Caco-2 (cell line): ENCODE results near the gene PSD2. TPM values are rescaled to one million over a fixed set of nuclear protein-coding genes. Genes with fewer than 3 reads are reported as not detected.

Source experiments
- BruUV-seq: library from RNA; stranded (reverse); fragments of 400-500 nt; replicated peaks from 2 replicates; lab custom pipeline; 2021; lab: Mats Ljungman, UMichigan
- CTCF ChIA-PET: fragments of 300-600 bp; sonication (Branson Sonifier 250); formaldehyde crosslinking; loops from one replicate; lab custom pipeline; 2022; ENCODE audit warnings: antibody characterized with exemption; lab: Charles Lee
- POLR2A ChIA-PET: fragments of 300-600 bp; sonication (Branson Sonifier 250); formaldehyde crosslinking; loops from one replicate; lab custom pipeline; 2022; ENCODE audit warnings: antibody characterized with exemption; lab: Charles Lee
- DNase-seq, 2 experiments: peaks; one replicate each; pipeline versions ENCODE4 v3.0.0 to v3.0.0-alpha.2; 2020 to 2022
- H3K27me3 ChIP-seq: replicated peaks from 2 replicates; pipeline ENCODE4 v1.6.0; 2011; ENCODE audit warnings: low read length; ENCODE audit not compliant: control insufficient read depth, insufficient read depth
- H3K36me3 ChIP-seq: 2 replicates; pipeline ENCODE4 v1.5.1; 2011; ENCODE audit warnings: low read length; ENCODE audit not compliant: control insufficient read depth, insufficient read depth
- H3K4me1 ChIP-seq: fragments of 250-450 bp; sonication (Bioruptor Pico); 2 replicates; pipeline ENCODE4 v1.5.1; 2020; ENCODE audit warnings: mild to moderate bottlenecking
- H3K4me3 ChIP-seq: 2 replicates; pipeline ENCODE4 v1.5.1; 2011; ENCODE audit warnings: low read depth, mild to moderate bottlenecking, control low read depth, low read length
- H3K9me3 ChIP-seq: fragments of 250-450 bp; sonication (Bioruptor Pico); 2 replicates; pipeline ENCODE4 v1.5.1; 2020; ENCODE audit warnings: mild to moderate bottlenecking, moderate library complexity
- H3K27ac Mint-ChIP-seq: one replicate; pipeline ENCODE4 v1.8.0; 2022; ENCODE audit warnings: mixed read lengths; ENCODE audit not compliant: unreplicated experiment
- H3K27me3 Mint-ChIP-seq: one replicate; pipeline ENCODE4 v1.8.0; 2022; ENCODE audit warnings: mixed read lengths; ENCODE audit not compliant: insufficient read depth, unreplicated experiment
- H3K36me3 Mint-ChIP-seq: one replicate; pipeline ENCODE4 v1.8.0; 2022; ENCODE audit warnings: mild to moderate bottlenecking, mixed read lengths; ENCODE audit not compliant: insufficient read depth, unreplicated experiment
- H3K4me1 Mint-ChIP-seq: one replicate; pipeline ENCODE4 v1.8.0; 2022; ENCODE audit warnings: low read depth, mixed read lengths; ENCODE audit not compliant: unreplicated experiment
- H3K4me3 Mint-ChIP-seq: one replicate; pipeline ENCODE4 v1.8.0; 2022; ENCODE audit warnings: mild to moderate bottlenecking, moderate library complexity, mixed read lengths; ENCODE audit not compliant: unreplicated experiment
- H3K9me3 Mint-ChIP-seq: one replicate; pipeline ENCODE4 v1.8.0; 2022; ENCODE audit warnings: mixed read lengths; ENCODE audit not compliant: unreplicated experiment
- intact Hi-C: fragments of 100-400 bp; cut with micrococcal nuclease; formaldehyde crosslinking; loops from one replicate; pipeline ENCODE4 v1.10.0; 2022; ENCODE audit not compliant: unreplicated experiment
- total RNA-seq: library from RNA; stranded (reverse); gene quantifications from 2 replicates; pipeline ENCODE4 v1.2.3, GENCODE V29; 2022
- TF ChIP-seq, protein P1 (sequence below), 2 experiments: fragments of 200-600 bp in 1 of 2; IDR thresholded peaks; 1 replicate in 1 of 2; 2 replicates in 1 of 2; pipeline versions ENCODE4 v1.5.1 to v1.8.0; 2011 to 2022; ENCODE audit warnings: antibody characterized with exemption in 1 of 2, control low read depth in 1 of 2, inconsistent platforms in 1 of 2, low read depth in 1 of 2, low read length in 1 of 2, mild to moderate bottlenecking in 1 of 2, moderate library complexity in 1 of 2; ENCODE audit not compliant: insufficient read depth in 1 of 2, severe bottlenecking in 1 of 2, unreplicated experiment in 1 of 2

Gene PSD2
- total RNA-seq, 1 experiment from 2014 or later: 0.09 TPM

- ChIA-PET POLR2A (no interaction called here), CTCF (interaction anchor here (0.6 to 1.2 kb wide), 3 partner anchors 18 to 107 kb away, joined by 4 to 9 read pairs (median 7); no protein-coding TSS in a partner anchor)
- Mint-ChIP-seq H3K4me1 (no peaks in the 10 kb centered on the region), H3K4me3 (no peak overlapping the region), H3K27ac (no peak overlapping the region), H3K27me3 (peaks cover 18% of the 10 kb centered on the region), H3K9me3 (no peaks in the 10 kb centered on the region), H3K36me3 (no peaks in the 10 kb centered on the region)
- no peak overlapping the region for H3K4me3 ChIP-seq
- no peaks in the 10 kb centered on the region; the same call in none of the 2 replicates for H3K27me3 ChIP-seq
- no TSS peak for BruUV-seq
- intact Hi-C loops: loop anchor here (10.0 kb wide), 1 partner anchor 292 kb away; no protein-coding TSS in a partner anchor
- H3K9me3 ChIP-seq: no peaks in the 10 kb centered on the region
- no peaks in the 10 kb centered on the region for H3K4me1 ChIP-seq
- no peaks in the 10 kb centered on the region for H3K36me3 ChIP-seq
- no peak for DNase-seq
- TF ChIP-seq, protein P1, sequence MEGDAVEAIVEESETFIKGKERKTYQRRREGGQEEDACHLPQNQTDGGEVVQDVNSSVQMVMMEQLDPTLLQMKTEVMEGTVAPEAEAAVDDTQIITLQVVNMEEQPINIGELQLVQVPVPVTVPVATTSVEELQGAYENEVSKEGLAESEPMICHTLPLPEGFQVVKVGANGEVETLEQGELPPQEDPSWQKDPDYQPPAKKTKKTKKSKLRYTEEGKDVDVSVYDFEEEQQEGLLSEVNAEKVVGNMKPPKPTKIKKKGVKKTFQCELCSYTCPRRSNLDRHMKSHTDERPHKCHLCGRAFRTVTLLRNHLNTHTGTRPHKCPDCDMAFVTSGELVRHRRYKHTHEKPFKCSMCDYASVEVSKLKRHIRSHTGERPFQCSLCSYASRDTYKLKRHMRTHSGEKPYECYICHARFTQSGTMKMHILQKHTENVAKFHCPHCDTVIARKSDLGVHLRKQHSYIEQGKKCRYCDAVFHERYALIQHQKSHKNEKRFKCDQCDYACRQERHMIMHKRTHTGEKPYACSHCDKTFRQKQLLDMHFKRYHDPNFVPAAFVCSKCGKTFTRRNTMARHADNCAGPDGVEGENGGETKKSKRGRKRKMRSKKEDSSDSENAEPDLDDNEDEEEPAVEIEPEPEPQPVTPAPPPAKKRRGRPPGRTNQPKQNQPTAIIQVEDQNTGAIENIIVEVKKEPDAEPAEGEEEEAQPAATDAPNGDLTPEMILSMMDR (IDR thresholded peaks at IDR 0.05; ENCODE audit: insufficient read depth in 1 of 2, low read depth in 1 of 2, low read length in 1 of 2, severe bottlenecking in 1 of 2, unreplicated experiment in 1 of 2): no peak
Measured at GRCh38 chr5:139862313-139862712, 66.7 kb downstream of the PSD2 start.

DNA sequence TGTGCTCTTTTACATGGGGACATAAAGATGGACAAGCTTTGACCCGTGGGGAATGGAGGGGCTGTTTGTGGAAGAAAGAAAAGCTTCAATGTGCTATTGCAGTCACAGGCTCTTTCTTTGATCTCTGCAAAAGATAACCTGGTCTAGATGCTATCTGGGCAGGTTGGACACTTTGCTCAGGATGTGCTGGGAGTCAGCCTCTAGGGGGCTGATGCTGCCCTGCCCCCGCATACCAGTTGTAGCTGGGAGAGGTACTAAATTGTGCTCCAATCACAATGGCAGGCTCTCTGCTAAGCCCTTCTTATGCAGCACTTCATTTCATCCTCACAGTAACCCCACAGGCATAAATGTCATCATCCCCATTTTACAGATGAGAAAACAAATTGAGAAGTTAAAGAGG is 67.2 kb downstream of the PSD2 start:
- Histone ChIP-seq H3K4me3 (no peak overlapping the region), H3K4me1 (no peaks in the 10 kb centered on the region), H3K36me3 (no peaks in the 10 kb centered on the region), H3K27me3 (no peaks in the 10 kb centered on the region; the same call in none of the 2 replicates), H3K9me3 (no peaks in the 10 kb centered on the region)
- BruUV-seq: no TSS peak
- no peaks in the 10 kb centered on the region for H3K4me1 Mint-ChIP-seq
- peaks cover 18% of the 10 kb centered on the region for H3K27me3 Mint-ChIP-seq
- H3K9me3 Mint-ChIP-seq: no peaks in the 10 kb centered on the region
- DNase-seq: peak in 1 of 2 experiments; percentile 30
- TF ChIP-seq, protein P1 (IDR thresholded peaks at IDR 0.05; ENCODE audit: insufficient read depth in 1 of 2, low read depth in 1 of 2, low read length in 1 of 2, severe bottlenecking in 1 of 2, unreplicated experiment in 1 of 2): peak; percentile 11 to 46
- intact Hi-C loops: loop anchor here (10.0 kb wide), 1 partner anchor 292 kb away; no protein-coding TSS in a partner anchor
- no peak overlapping the region for H3K4me3 Mint-ChIP-seq
- ChIA-PET CTCF (interaction anchor here (0.6 to 1.2 kb wide), 5 partner anchors 18 to 324 kb away, joined by 3 to 11 read pairs (median 7); no protein-coding TSS in a partner anchor), POLR2A (no interaction called here)
- H3K27ac Mint-ChIP-seq: no peak overlapping the region
- H3K36me3 Mint-ChIP-seq: no peaks in the 10 kb centered on the region

DNA sequence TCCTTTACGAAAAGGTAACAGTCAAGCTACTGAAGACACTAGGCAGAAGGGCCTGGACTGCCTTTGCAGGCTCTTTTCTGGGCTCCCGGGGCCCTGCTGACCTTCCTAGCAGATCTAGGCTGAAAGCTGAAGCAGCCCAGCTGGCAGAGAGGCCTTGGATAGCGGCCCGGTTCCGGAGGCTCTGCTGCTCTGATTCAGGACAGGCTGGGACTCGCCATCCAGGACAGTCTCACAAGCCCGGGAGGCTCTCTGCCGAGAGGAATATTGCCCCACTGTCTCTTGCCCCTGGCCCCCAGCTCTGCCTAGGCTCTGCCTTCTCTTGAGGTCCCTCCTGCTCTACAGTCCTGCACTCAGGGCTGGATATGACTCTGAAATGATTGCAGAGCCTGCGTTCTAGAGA is 67.8 kb downstream of the PSD2 start:
- H3K27me3 Mint-ChIP-seq: peaks cover 18% of the 10 kb centered on the region
- no TSS peak for BruUV-seq
- H3K4me3 ChIP-seq: no peak overlapping the region
- no peaks in the 10 kb centered on the region for H3K9me3 Mint-ChIP-seq
- TF ChIP-seq, protein P1 (IDR thresholded peaks at IDR 0.05; ENCODE audit: insufficient read depth in 1 of 2, low read depth in 1 of 2, low read length in 1 of 2, severe bottlenecking in 1 of 2, unreplicated experiment in 1 of 2): no peak
- no peaks in the 10 kb centered on the region; the same call in none of the 2 replicates for H3K27me3 ChIP-seq
- no peak overlapping the region for H3K27ac Mint-ChIP-seq
- H3K4me1 ChIP-seq: no peaks in the 10 kb centered on the region
- intact Hi-C loops: loop anchor here (10.0 kb wide), 1 partner anchor 291 kb away; no protein-coding TSS in a partner anchor
- ChIA-PET POLR2A (no interaction called here), CTCF (interaction anchor here (0.6 to 1.2 kb wide), 4 partner anchors 72 to 325 kb away, joined by 3 to 11 read pairs (median 8); no protein-coding TSS in a partner anchor)
- H3K36me3 ChIP-seq: no peaks in the 10 kb centered on the region
- no peaks in the 10 kb centered on the region for H3K4me1 Mint-ChIP-seq
- no peaks in the 10 kb centered on the region for H3K36me3 Mint-ChIP-seq
- no peak overlapping the region for H3K4me3 Mint-ChIP-seq
- no peaks in the 10 kb centered on the region for H3K9me3 ChIP-seq
- no peak for DNase-seq
